ENCODE results near the gene PSKH1.

DNA sequence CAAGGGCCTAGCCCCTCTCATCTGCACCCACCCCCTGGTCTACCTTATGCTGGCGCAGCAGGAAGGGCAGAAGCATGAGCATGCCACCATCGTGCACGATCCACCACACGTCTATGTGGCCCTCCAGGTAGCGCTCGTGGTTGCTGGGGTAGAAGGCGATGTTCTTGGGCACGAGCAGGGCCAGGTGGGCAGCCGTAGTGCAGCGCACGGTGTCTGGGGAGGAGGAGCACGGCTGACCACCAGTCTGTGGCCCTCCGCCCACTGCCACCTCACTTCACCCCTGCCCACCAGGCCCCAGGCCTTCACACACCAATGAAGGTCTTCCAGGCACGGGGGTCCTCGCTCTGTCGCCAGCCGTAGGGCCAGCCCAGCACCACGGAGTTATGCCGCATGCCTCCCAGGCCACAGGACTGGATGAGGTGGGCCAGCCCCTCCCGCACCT, 53.1 kb downstream of the PSKH1 start:
- no peak for TF ChIP-seq EZH2phosphoT487 (IDR thresholded peaks at IDR 0.05; ENCODE audit: insufficient read depth, low read depth)
- TF ChIP-seq EZH2 (IDR thresholded peaks at IDR 0.05; ENCODE audit: insufficient read depth, poor library complexity, severe bottlenecking), result no peak
